Measurements from ENCODE around the gene SAMD9.

SAMD9 gene

GRCh38 chr7:93146036-93146435, 28.3 kb upstream of the SAMD9 start:
- no peak overlapping the region for H3K4me3 ChIP-seq (ENCODE audit: low read depth, low read length)
- no peak for TF ChIP-seq CTCF (IDR thresholded peaks at IDR 0.05; ENCODE audit: low read depth, low read length, missing control alignments)
- in situ Hi-C loops (cut with HindIII; ENCODE audit: low sequenced_read_pairs): no loop called here
- DNase-seq (ENCODE audit: low read depth): no peak

- TF ChIP-seq CTCF (IDR thresholded peaks at IDR 0.05; ENCODE audit: low read depth, low read length, missing control alignments): no peak
- in situ Hi-C loops (cut with HindIII; ENCODE audit: low sequenced_read_pairs): no loop called here
- H3K4me3 ChIP-seq (ENCODE audit: low read depth, low read length): no peak overlapping the region
- no peak for DNase-seq (ENCODE audit: low read depth)
Measured at GRCh38 chr7:93145354-93145753, 27.6 kb upstream of the SAMD9 start.

- H3K4me3 ChIP-seq (ENCODE audit: low read depth, low read length): no peak overlapping the region
- no peak for DNase-seq (ENCODE audit: low read depth)
- no peak for TF ChIP-seq CTCF (IDR thresholded peaks at IDR 0.05; ENCODE audit: low read depth, low read length, missing control alignments)
- in situ Hi-C loops (cut with HindIII; ENCODE audit: low sequenced_read_pairs): no loop called here
Measured at GRCh38 chr7:93142127-93142526, 24.3 kb upstream of the SAMD9 start.

- DNase-seq (ENCODE audit: low read depth): no peak
- in situ Hi-C loops (cut with HindIII; ENCODE audit: low sequenced_read_pairs): no loop called here
- TF ChIP-seq CTCF (IDR thresholded peaks at IDR 0.05; ENCODE audit: low read depth, low read length, missing control alignments): no peak
- no peak overlapping the region for H3K4me3 ChIP-seq (ENCODE audit: low read depth, low read length)
Measured at GRCh38 chr7:93140582-93141191, 22.9 kb upstream of the SAMD9 start.

GRCh38 chr7:93138576-93138975, 20.8 kb upstream of the SAMD9 start:
- DNase-seq (ENCODE audit: low read depth): no peak
- H3K4me3 ChIP-seq (ENCODE audit: low read depth, low read length): no peak overlapping the region
- in situ Hi-C loops (cut with HindIII; ENCODE audit: low sequenced_read_pairs): no loop called here
- TF ChIP-seq CTCF (IDR thresholded peaks at IDR 0.05; ENCODE audit: low read depth, low read length, missing control alignments): no peak

- no peak overlapping the region for H3K4me3 ChIP-seq (ENCODE audit: low read depth, low read length)
- no peak for TF ChIP-seq CTCF (IDR thresholded peaks at IDR 0.05; ENCODE audit: low read depth, low read length, missing control alignments)
- DNase-seq (ENCODE audit: low read depth): no peak
- in situ Hi-C loops (cut with HindIII; ENCODE audit: low sequenced_read_pairs): no loop called here
Measured at GRCh38 chr7:93133005-93133404, 15.2 kb upstream of the SAMD9 start.
